ENCODE data around the gene RUBCNL. TPM values are rescaled to one million over a fixed set of nuclear protein-coding genes. Genes with fewer than 3 reads are reported as not detected.

Gene RUBCNL
- total and polyA plus RNA-seq, 2 of the 4 experiments (the other 2 are of a cell fraction) = 0.03 TPM; not detected in 1

DNA sequence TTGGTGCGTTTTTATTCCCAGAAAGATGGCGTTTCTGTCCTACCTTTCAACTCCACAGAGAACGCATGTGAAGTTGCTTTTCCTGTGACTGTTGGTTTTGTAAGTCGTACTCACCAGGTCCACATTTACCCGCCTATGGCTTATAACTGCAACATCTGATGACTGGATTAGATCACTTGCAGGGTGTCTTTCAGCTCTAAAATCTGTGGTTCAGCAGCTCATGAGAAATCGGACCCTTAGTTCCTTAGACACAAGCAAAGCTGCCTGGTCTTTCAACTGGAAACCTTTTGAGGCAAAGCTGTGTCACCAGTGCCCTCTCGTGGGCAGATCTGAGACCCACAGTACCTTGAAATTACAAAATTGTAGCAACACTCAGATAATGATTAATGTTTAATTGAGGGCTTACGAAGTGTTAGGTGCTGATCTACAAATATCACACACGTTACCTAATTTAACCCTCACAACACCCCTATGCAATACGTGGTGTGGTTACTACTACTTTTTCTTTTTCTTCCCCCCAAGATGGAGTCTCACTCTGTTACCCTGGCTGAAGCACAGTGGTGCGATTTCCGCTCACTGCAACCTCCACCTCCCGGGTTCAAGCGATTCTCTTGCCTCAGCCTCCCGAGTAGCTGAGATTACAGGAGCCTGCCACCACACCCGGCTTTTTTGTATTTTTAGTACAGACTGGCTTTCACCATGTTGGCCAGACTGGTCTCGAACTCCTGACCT, 65.4 kb downstream of the RUBCNL start:
- dilution Hi-C loops (cut with HindIII; ENCODE audit: low sequenced_read_pairs, unreplicated experiment) = no loop called here
- Histone ChIP-seq H3K4ac (ENCODE audit: low read depth, low read length) (no peak overlapping the region), H2AK9ac (replicated peaks; ENCODE audit: low read depth, low read length, poor library complexity) (no peak overlapping the region), H3K79me1 (ENCODE audit: low read depth in 1 of 2, low read length in 2 of 2) (no peaks in the 10 kb centered on the region), H2BK5ac (ENCODE audit: low read depth, low read length, poor library complexity, severe bottlenecking) (no peak overlapping the region), H4K20me1 (ENCODE audit: insufficient read depth, low read length) (no peaks in the 10 kb centered on the region), H2AK5ac (ENCODE audit: low read depth, low read length) (no peak overlapping the region), H3K9me3 (ENCODE audit: control insufficient read depth, insufficient read depth, low read length) (no peaks in the 10 kb centered on the region), H3K18ac (ENCODE audit: low read depth, low read length) (no peak overlapping the region), H3K4me2 (ENCODE audit: low read depth, low read length) (no peak overlapping the region), H2BK20ac (ENCODE audit: low read depth, low read length) (no peak overlapping the region), H4K8ac (ENCODE audit: low read depth in 2 of 2, low read length in 2 of 2) (no peak overlapping the region), H3K56ac (ENCODE audit: extremely low read depth, insufficient read depth, low read length) (no peak overlapping the region), H4K91ac (ENCODE audit: insufficient read depth, low read depth, low read length) (no peak overlapping the region), H3K27me3 (ENCODE audit: control insufficient read depth, insufficient read depth, low read length) (peaks cover 6% of the 10 kb centered on the region; the same call in 1 of the 2 replicates), H3K27ac (ENCODE audit: insufficient read depth, low read length) (no peak overlapping the region), H2BK15ac (ENCODE audit: low read depth, low read length) (no peak overlapping the region), H4K5ac (ENCODE audit: low read depth, low read length) (no peak overlapping the region), H3K9ac (ENCODE audit: low read depth, low read length) (no peak overlapping the region), H3K9me1 (ENCODE audit: insufficient read depth, low read length) (no peaks in the 10 kb centered on the region), H3K4me1 (ENCODE audit: control insufficient read depth, insufficient read depth, low read length) (no peaks in the 10 kb centered on the region), H3K23ac (ENCODE audit: low read depth, low read length) (no peak overlapping the region), H3K4me3 (ENCODE audit: insufficient read depth, low read depth, low read length) (no peak overlapping the region), H3K36me3 (ENCODE audit: control insufficient read depth, insufficient read depth, low read length) (no peaks in the 10 kb centered on the region), H3K14ac (replicated peaks; ENCODE audit: low read depth, low read length) (no peak overlapping the region), H2BK120ac (ENCODE audit: low read depth, low read length) (no peak overlapping the region), H2AFZ (replicated peaks; ENCODE audit: low read length, poor library complexity) (no peak overlapping the region)
- CTCF ChIA-PET = interaction anchor here (0.6 to 0.9 kb wide), 2 partner anchors 18 to 62 kb away, joined by 4 read pairs; no protein-coding TSS in a partner anchor
- WGBS, 2 experiments (ENCODE audit: extremely low coverage in 2 of 2, insufficient read length in 1 of 2) = 33% methylated on average over 3 of the region's 17 CpGs; no CpG with 5 or more reads in 1 of the 2 experiments
- POLR2A ChIA-PET (ENCODE audit: unreplicated experiment) = no interaction called here
- no TSS peak for BruUV-seq (replicated peaks)
- in situ Hi-C loops (cut with MboI; ENCODE audit: low sequenced_read_pairs) = no loop called here
- no peak for TF ChIP-seq CHD1 (IDR thresholded peaks at IDR 0.05; ENCODE audit: low read depth, low read length)
- no peak for TF ChIP-seq FOS (IDR thresholded peaks at IDR 0.05; ENCODE audit: low read depth, low read length)
- no peak for TF ChIP-seq POLR2A (IDR thresholded peaks at IDR 0.05; ENCODE audit: low read depth, low read length)
- TF ChIP-seq, protein P1, sequence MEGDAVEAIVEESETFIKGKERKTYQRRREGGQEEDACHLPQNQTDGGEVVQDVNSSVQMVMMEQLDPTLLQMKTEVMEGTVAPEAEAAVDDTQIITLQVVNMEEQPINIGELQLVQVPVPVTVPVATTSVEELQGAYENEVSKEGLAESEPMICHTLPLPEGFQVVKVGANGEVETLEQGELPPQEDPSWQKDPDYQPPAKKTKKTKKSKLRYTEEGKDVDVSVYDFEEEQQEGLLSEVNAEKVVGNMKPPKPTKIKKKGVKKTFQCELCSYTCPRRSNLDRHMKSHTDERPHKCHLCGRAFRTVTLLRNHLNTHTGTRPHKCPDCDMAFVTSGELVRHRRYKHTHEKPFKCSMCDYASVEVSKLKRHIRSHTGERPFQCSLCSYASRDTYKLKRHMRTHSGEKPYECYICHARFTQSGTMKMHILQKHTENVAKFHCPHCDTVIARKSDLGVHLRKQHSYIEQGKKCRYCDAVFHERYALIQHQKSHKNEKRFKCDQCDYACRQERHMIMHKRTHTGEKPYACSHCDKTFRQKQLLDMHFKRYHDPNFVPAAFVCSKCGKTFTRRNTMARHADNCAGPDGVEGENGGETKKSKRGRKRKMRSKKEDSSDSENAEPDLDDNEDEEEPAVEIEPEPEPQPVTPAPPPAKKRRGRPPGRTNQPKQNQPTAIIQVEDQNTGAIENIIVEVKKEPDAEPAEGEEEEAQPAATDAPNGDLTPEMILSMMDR (conservative IDR thresholded peaks at IDR 0.05; ENCODE audit: low read depth, low read length) = peak; percentile 67
- peak; percentile 74 for TF ChIP-seq RAD21 (IDR thresholded peaks at IDR 0.05; ENCODE audit: low read length)
- TF ChIP-seq SMC3 (IDR thresholded peaks at IDR 0.05; ENCODE audit: low read depth, low read length) = peak; percentile 58
- no peak for TF ChIP-seq MAZ (IDR thresholded peaks at IDR 0.05; ENCODE audit: borderline replicate concordance, low read depth, low read length)
- intact Hi-C loops (cut with micrococcal nuclease) = loop anchor here (1.0 kb wide), 1 partner anchor 161 kb away; no protein-coding TSS in a partner anchor
- ATAC-seq (ENCODE audit: low read depth) (peak; percentile 84), DNase-seq (peak; percentile 44)

All from IMR-90 (cell line).